ENCODE measurements around the gene C1QTNF8. TPM values are rescaled to one million over a fixed set of nuclear protein-coding genes. Genes with fewer than 3 reads are reported as not detected.

C1QTNF8 gene
- total RNA-seq, 1 donor from 2014 or later = not detected

DNA sequence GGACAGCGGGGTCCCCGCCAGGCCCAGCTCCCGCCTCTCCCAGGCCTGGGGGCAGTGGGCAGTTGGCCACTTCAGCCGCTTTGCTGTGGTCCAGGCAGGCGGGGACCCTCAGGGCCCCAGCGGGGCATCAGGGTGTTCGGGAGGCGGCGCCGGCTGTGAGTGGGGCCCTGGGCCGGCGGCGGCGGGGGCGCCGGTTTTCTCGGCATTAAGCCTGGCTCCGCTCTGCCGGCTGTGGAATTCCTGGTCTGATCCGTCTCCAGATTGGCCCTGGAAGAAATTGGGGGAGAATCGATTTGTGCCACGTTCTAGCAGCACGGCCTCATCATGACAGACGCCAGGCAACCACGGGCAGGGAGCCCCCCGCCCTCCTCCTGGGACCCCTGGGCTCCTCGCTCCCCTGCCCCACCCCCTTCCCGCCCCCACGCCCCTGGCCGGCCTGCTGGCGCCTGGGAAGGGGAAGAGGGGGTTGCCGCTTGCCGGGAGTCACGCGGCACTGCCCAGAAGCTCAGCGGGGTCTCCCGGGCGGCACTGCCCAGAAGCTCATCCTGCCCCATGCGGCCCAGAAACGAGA is 52.1 kb downstream of the C1QTNF8 start:
- Mint-ChIP-seq H3K9me3 (ENCODE audit: unreplicated experiment) (peaks cover 7% of the 10 kb centered on the region), H3K4me3 (ENCODE audit: unreplicated experiment) (no peak overlapping the region), H3K27ac (ENCODE audit: unreplicated experiment) (no peak overlapping the region), H3K4me1 (ENCODE audit: low read depth, unreplicated experiment) (no peaks in the 10 kb centered on the region), H3K36me3 (ENCODE audit: unreplicated experiment) (peaks cover 10% of the 10 kb centered on the region), H3K27me3 (ENCODE audit: unreplicated experiment) (peaks cover 7% of the 10 kb centered on the region)
- DNase-seq = no peak
- TF ChIP-seq, protein P1, sequence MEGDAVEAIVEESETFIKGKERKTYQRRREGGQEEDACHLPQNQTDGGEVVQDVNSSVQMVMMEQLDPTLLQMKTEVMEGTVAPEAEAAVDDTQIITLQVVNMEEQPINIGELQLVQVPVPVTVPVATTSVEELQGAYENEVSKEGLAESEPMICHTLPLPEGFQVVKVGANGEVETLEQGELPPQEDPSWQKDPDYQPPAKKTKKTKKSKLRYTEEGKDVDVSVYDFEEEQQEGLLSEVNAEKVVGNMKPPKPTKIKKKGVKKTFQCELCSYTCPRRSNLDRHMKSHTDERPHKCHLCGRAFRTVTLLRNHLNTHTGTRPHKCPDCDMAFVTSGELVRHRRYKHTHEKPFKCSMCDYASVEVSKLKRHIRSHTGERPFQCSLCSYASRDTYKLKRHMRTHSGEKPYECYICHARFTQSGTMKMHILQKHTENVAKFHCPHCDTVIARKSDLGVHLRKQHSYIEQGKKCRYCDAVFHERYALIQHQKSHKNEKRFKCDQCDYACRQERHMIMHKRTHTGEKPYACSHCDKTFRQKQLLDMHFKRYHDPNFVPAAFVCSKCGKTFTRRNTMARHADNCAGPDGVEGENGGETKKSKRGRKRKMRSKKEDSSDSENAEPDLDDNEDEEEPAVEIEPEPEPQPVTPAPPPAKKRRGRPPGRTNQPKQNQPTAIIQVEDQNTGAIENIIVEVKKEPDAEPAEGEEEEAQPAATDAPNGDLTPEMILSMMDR (IDR thresholded peaks at IDR 0.05; ENCODE audit: partially characterized antibody, unreplicated experiment) = no peak

DNA sequence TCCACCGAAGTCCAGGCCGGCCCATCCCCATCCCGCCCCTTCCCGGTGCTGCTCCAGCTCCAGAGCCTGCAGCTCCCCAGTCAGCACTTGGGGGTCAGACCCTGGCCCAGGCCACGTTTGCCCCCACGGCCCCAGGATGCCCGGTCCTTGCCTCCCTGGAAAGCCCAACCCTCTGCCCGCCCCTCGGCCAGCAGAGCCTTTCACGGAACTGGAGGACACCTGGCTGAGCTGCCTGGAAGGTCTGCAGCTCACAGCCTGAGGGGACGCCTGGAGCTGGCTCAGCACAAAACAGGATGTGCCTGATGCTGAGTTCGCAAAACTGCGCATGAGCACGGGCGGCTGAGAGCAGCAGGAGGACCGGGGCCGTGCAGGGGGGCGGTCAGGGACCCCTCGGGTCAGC is 53.2 kb downstream of the C1QTNF8 start:
- Mint-ChIP-seq H3K4me3 (ENCODE audit: unreplicated experiment) (no peak overlapping the region), H3K9me3 (ENCODE audit: unreplicated experiment) (peaks cover 9% of the 10 kb centered on the region), H3K4me1 (ENCODE audit: low read depth, unreplicated experiment) (no peaks in the 10 kb centered on the region), H3K36me3 (ENCODE audit: unreplicated experiment) (peaks cover 10% of the 10 kb centered on the region), H3K27ac (ENCODE audit: unreplicated experiment) (no peak overlapping the region), H3K27me3 (ENCODE audit: unreplicated experiment) (peaks cover 7% of the 10 kb centered on the region)
- DNase-seq = no peak
- TF ChIP-seq, protein P1 (IDR thresholded peaks at IDR 0.05; ENCODE audit: partially characterized antibody, unreplicated experiment) = no peak

DNA sequence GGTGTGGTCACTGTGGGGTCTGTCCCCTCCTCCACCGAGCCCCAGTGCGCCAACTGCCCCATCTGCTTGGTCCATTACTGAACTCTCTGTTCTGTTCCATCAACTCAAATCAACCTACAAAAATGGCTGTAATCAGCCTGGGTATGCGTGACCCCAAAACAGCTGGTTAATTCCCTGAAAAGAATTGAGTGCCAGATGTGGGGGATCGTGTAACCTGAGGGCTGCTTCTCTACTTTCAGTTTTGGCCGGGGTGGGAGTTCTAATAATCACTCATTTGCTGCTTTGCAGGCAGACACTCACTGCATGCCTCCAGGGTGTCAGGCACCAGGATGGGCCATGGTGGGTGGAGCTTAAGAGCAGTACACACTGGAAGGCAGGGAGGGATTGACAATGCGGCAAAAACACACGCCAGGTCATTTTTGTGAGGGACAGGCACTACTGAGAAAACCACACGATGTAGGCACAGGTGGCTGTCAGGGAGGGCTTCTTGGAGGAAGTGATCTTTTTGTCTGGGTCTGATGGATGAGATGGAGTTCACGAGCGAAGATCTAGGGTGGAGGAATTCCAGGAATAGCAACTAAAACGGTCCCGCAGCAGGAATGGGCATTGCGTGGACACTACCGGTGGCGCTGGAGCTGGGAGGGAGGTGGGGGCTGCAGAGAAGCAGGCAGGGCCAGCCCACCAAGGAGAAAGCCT is 53.8 kb downstream of the C1QTNF8 start:
- H3K4me1 Mint-ChIP-seq (ENCODE audit: low read depth, unreplicated experiment) = no peaks in the 10 kb centered on the region
- TF ChIP-seq, protein P1 (IDR thresholded peaks at IDR 0.05; ENCODE audit: partially characterized antibody, unreplicated experiment) = no peak
- H3K4me3 Mint-ChIP-seq (ENCODE audit: unreplicated experiment) = no peak overlapping the region
- H3K36me3 Mint-ChIP-seq (ENCODE audit: unreplicated experiment) = peaks cover 10% of the 10 kb centered on the region
- peaks cover 7% of the 10 kb centered on the region for H3K27me3 Mint-ChIP-seq (ENCODE audit: unreplicated experiment)
- peak overlapping the region; percentile 67 for H3K27ac Mint-ChIP-seq (ENCODE audit: unreplicated experiment)
- H3K9me3 Mint-ChIP-seq (ENCODE audit: unreplicated experiment) = peaks cover 9% of the 10 kb centered on the region
- DNase-seq = no peak

DNA sequence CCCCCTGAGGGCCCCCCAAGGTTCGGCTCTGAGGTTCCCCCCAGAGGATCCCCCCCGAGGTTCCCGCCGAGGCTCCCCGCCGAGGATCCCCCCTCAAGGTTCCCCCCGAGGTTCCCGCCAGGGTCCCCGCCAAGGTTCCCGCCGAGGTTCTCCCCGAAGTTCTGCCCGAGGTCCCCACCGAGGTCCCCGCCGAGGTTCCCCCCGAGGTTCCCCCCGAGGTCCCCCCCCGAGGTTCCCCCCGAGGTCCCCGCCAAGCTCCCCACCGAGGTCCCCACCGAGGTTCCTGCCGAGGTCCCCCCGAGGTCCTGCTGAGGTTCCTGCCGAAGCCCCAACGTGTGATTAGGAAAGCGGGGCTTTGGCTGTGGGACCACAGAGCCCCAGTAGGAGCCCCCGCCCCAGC is 55.7 kb downstream of the C1QTNF8 start:
- H3K4me1 Mint-ChIP-seq (ENCODE audit: low read depth, unreplicated experiment) = no peaks in the 10 kb centered on the region
- H3K27ac Mint-ChIP-seq (ENCODE audit: unreplicated experiment) = no peak overlapping the region
- TF ChIP-seq, protein P1 (IDR thresholded peaks at IDR 0.05; ENCODE audit: partially characterized antibody, unreplicated experiment) = no peak
- peaks cover 10% of the 10 kb centered on the region for H3K36me3 Mint-ChIP-seq (ENCODE audit: unreplicated experiment)
- peaks cover 7% of the 10 kb centered on the region for H3K27me3 Mint-ChIP-seq (ENCODE audit: unreplicated experiment)
- peaks cover 9% of the 10 kb centered on the region for H3K9me3 Mint-ChIP-seq (ENCODE audit: unreplicated experiment)
- H3K4me3 Mint-ChIP-seq (ENCODE audit: unreplicated experiment) = no peak overlapping the region
- no peak for DNase-seq

DNA sequence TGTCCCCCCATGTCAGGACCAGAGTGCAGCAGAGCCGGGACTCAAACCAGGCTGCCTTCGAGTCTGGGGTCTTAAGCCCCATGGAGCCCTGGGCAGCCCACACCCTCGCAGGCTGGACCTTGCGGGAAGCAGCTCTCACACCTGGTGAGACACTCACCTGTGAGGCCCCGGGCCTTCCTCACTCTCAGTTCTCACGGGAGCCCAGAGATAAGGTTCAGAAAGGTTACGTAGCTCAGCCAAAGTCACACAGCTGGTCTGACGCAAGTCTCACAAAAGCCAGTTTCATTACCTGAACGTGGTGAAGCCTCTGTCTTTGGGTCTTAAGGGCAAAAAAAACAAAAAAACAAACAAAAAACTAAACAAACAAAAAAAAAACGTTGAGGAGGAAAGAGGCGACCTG is 56.3 kb downstream of the C1QTNF8 start:
- H3K9me3 Mint-ChIP-seq (ENCODE audit: unreplicated experiment) = peaks cover 9% of the 10 kb centered on the region
- H3K36me3 Mint-ChIP-seq (ENCODE audit: unreplicated experiment) = peaks cover 10% of the 10 kb centered on the region
- H3K4me1 Mint-ChIP-seq (ENCODE audit: low read depth, unreplicated experiment) = no peaks in the 10 kb centered on the region
- no peak for DNase-seq
- no peak overlapping the region for H3K4me3 Mint-ChIP-seq (ENCODE audit: unreplicated experiment)
- peaks cover 7% of the 10 kb centered on the region for H3K27me3 Mint-ChIP-seq (ENCODE audit: unreplicated experiment)
- TF ChIP-seq, protein P1 (IDR thresholded peaks at IDR 0.05; ENCODE audit: partially characterized antibody, unreplicated experiment) = no peak
- H3K27ac Mint-ChIP-seq (ENCODE audit: unreplicated experiment) = no peak overlapping the region

All from glutamatergic neuron (in vitro differentiated cells).